ENCODE results near the gene ST8SIA1.

ST8SIA1 gene

GRCh38 chr12:22313286-22313962 is 21.1 kb downstream of the ST8SIA1 start:
- Histone ChIP-seq H3K27ac (ENCODE audit: extremely low read depth, low read depth, low read length) (no peak overlapping the region), H3K9me3 (ENCODE audit: control insufficient read depth, insufficient read depth, low read depth, low read length) (no peaks in the 10 kb centered on the region), H3K4me3 (ENCODE audit: low read depth, low read length) (no peak overlapping the region), H3K4me1 (ENCODE audit: control insufficient read depth, insufficient read depth, low read length) (no peaks in the 10 kb centered on the region), H3K36me3 (ENCODE audit: control insufficient read depth in 2 of 2, insufficient read depth in 1 of 2, low read length in 2 of 2) (no peaks in the 10 kb centered on the region)
- ChIA-PET POLR2A (no interaction called here), CTCF (no interaction called here)
- TF ChIP-seq ZBTB10 (tag by site-specific recombination; IDR thresholded peaks at IDR 0.05) (no peak), ZNF521 (tag by site-specific recombination; IDR thresholded peaks at IDR 0.05) (no peak), ZNF174 (tag by site-specific recombination; IDR thresholded peaks at IDR 0.05) (no peak), ZNF426 (tag by site-specific recombination; IDR thresholded peaks at IDR 0.05) (no peak), ZNF791 (tag by site-specific recombination; IDR thresholded peaks at IDR 0.05) (no peak), ZNF544 (tag by site-specific recombination; IDR thresholded peaks at IDR 0.05) (no peak), ZNF701 (tag by site-specific recombination; IDR thresholded peaks at IDR 0.05) (no peak), INSM2 (tag by site-specific recombination; IDR thresholded peaks at IDR 0.05) (no peak), ZNF561 (tag by site-specific recombination; IDR thresholded peaks at IDR 0.05; ENCODE audit: borderline replicate concordance) (no peak), ZNF169 (tag by site-specific recombination; IDR thresholded peaks at IDR 0.05) (no peak), ZNF658 (tag by site-specific recombination; IDR thresholded peaks at IDR 0.05) (no peak), ZNF560 (tag by site-specific recombination; IDR thresholded peaks at IDR 0.05; ENCODE audit: borderline replicate concordance) (no peak)
- TF ChIP-seq, protein P1, sequence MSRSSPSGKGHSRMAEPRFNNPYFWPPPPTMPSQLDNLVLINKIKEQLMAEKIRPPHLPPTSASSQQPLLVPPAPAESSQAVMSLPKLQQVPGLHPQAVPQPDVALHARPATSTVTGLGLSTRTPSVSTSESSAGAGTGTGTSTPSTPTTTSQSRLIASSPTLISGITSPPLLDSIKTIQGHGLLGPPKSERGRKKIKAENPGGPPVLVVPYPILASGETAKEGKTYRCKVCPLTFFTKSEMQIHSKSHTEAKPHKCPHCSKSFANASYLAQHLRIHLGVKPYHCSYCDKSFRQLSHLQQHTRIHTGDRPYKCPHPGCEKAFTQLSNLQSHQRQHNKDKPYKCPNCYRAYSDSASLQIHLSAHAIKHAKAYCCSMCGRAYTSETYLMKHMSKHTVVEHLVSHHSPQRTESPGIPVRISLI (tag by site-specific recombination; IDR thresholded peaks at IDR 0.05), result no peak

GRCh38 chr12:22312336-22312735 is 22.2 kb downstream of the ST8SIA1 start:
- no peak overlapping the region for H3K27ac ChIP-seq (ENCODE audit: extremely low read depth, low read depth, low read length)
- POLR2A ChIA-PET, result no interaction called here
- no peak for TF ChIP-seq GLI4 (tag by site-specific recombination; IDR thresholded peaks at IDR 0.05)
- TF ChIP-seq, protein P2, sequence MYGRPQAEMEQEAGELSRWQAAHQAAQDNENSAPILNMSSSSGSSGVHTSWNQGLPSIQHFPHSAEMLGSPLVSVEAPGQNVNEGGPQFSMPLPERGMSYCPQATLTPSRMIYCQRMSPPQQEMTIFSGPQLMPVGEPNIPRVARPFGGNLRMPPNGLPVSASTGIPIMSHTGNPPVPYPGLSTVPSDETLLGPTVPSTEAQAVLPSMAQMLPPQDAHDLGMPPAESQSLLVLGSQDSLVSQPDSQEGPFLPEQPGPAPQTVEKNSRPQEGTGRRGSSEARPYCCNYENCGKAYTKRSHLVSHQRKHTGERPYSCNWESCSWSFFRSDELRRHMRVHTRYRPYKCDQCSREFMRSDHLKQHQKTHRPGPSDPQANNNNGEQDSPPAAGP (tag by site-specific recombination; IDR thresholded peaks at IDR 0.05), result no peak
- TF ChIP-seq, protein P3, sequence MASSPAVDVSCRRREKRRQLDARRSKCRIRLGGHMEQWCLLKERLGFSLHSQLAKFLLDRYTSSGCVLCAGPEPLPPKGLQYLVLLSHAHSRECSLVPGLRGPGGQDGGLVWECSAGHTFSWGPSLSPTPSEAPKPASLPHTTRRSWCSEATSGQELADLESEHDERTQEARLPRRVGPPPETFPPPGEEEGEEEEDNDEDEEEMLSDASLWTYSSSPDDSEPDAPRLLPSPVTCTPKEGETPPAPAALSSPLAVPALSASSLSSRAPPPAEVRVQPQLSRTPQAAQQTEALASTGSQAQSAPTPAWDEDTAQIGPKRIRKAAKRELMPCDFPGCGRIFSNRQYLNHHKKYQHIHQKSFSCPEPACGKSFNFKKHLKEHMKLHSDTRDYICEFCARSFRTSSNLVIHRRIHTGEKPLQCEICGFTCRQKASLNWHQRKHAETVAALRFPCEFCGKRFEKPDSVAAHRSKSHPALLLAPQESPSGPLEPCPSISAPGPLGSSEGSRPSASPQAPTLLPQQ (tag by site-specific recombination; IDR thresholded peaks at IDR 0.05), result no peak
- no peak for TF ChIP-seq GLIS1 (tag by site-specific recombination; IDR thresholded peaks at IDR 0.05)
- TF ChIP-seq, protein P4, sequence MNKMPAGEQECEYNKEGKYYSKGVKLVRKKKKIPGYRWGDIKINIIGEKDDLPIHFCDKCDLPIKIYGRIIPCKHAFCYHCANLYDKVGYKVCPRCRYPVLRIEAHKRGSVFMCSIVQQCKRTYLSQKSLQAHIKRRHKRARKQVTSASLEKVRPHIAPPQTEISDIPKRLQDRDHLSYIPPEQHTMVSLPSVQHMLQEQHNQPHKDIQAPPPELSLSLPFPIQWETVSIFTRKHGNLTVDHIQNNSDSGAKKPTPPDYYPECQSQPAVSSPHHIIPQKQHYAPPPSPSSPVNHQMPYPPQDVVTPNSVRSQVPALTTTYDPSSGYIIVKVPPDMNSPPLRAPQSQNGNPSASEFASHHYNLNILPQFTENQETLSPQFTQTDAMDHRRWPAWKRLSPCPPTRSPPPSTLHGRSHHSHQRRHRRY (tag by site-specific recombination; IDR thresholded peaks at IDR 0.05), result no peak
- no peak for TF ChIP-seq CTCF (tag by site-specific recombination; IDR thresholded peaks at IDR 0.05)
- no peak for TF ChIP-seq ZFP3 (tag by site-specific recombination; IDR thresholded peaks at IDR 0.05; ENCODE audit: low read depth)
- TF ChIP-seq ZNF112 (tag by site-specific recombination; IDR thresholded peaks at IDR 0.05), result no peak
- TF ChIP-seq, protein P5, sequence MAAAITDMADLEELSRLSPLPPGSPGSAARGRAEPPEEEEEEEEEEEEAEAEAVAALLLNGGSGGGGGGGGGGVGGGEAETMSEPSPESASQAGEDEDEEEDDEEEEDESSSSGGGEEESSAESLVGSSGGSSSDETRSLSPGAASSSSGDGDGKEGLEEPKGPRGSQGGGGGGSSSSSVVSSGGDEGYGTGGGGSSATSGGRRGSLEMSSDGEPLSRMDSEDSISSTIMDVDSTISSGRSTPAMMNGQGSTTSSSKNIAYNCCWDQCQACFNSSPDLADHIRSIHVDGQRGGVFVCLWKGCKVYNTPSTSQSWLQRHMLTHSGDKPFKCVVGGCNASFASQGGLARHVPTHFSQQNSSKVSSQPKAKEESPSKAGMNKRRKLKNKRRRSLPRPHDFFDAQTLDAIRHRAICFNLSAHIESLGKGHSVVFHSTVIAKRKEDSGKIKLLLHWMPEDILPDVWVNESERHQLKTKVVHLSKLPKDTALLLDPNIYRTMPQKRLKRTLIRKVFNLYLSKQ (tag by site-specific recombination; IDR thresholded peaks at IDR 0.05; ENCODE audit: borderline replicate concordance), result no peak

More at GRCh38 chr12:22312336-22312735, 22.2 kb downstream of the ST8SIA1 start:
- H3K4me3 ChIP-seq (ENCODE audit: low read depth, low read length), result no peak overlapping the region
- no peaks in the 10 kb centered on the region for H3K4me1 ChIP-seq (ENCODE audit: control insufficient read depth, insufficient read depth, low read length)
- H3K9me3 ChIP-seq (ENCODE audit: control insufficient read depth, insufficient read depth, low read depth, low read length), result no peaks in the 10 kb centered on the region
- H3K36me3 ChIP-seq (ENCODE audit: control insufficient read depth in 2 of 2, insufficient read depth in 1 of 2, low read length in 2 of 2), result no peaks in the 10 kb centered on the region
- CTCF ChIA-PET, result no interaction called here
